Sigmoid colon (tissue), 3 donors: ENCODE results near the gene CDK14.

Experiments
- POLR2A ChIP-seq, 2 donors: fragments of 450-650 bp; IDR thresholded peaks; one replicate each; pipeline ENCODE4 v1.6.1; 2016; ENCODE audit warnings: antibody characterized with exemption in 2 of 2, mild to moderate bottlenecking in 2 of 2, moderate library complexity in 2 of 2
- TF ChIP-seq, protein P1 (sequence below), 4 experiments: fragments of 450-650 bp in 3 of 4; fragments of 200-600 bp in 1 of 4; IDR thresholded peaks; one replicate each; pipeline ENCODE4 v1.5.1; 2016 to 2019; ENCODE audit warnings: antibody characterized with exemption in 4 of 4, mild to moderate bottlenecking in 3 of 4, moderate library complexity in 2 of 4

DNA sequence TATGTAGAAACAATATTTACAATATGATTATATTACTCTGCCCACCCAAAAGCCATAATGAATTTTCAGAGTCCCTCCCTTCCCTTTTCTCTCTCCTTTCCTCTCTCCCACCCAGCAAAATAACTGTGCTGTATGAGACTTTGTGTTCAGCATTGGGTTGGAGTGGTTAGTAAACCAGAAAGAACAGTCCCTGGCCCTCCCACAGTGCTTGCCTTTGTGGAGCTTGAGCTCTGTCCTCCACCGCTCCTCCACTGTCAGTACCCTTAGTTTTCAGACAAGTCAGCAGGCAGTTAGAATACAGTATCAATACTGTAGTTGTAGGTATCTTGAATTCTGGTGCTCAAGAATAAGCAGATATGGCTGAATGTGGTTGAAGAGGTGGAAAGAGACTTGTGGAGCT lies 92.7 kb downstream of the CDK14 start:
- TF ChIP-seq, protein P1, sequence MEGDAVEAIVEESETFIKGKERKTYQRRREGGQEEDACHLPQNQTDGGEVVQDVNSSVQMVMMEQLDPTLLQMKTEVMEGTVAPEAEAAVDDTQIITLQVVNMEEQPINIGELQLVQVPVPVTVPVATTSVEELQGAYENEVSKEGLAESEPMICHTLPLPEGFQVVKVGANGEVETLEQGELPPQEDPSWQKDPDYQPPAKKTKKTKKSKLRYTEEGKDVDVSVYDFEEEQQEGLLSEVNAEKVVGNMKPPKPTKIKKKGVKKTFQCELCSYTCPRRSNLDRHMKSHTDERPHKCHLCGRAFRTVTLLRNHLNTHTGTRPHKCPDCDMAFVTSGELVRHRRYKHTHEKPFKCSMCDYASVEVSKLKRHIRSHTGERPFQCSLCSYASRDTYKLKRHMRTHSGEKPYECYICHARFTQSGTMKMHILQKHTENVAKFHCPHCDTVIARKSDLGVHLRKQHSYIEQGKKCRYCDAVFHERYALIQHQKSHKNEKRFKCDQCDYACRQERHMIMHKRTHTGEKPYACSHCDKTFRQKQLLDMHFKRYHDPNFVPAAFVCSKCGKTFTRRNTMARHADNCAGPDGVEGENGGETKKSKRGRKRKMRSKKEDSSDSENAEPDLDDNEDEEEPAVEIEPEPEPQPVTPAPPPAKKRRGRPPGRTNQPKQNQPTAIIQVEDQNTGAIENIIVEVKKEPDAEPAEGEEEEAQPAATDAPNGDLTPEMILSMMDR (IDR thresholded peaks at IDR 0.05): no peak
- TF ChIP-seq POLR2A (IDR thresholded peaks at IDR 0.05): no peak
